ENCODE measurements around the gene SPRR2A.
A peak's percentile ranks its signal among the peaks of the same experiment; 100 is the strongest.

- TF ChIP-seq CTCF (IDR thresholded peaks at IDR 0.05) = no peak
- no peak for TF ChIP-seq POLR2A (IDR thresholded peaks at IDR 0.05)
- TF ChIP-seq POLR2AphosphoS5 (IDR thresholded peaks at IDR 0.05; ENCODE audit: insufficient read depth in 1 of 2, low read depth in 1 of 2) = peak in 1 of 2 donors; percentile 79
Measured at GRCh38 chr1:153100245-153100644, 42.9 kb upstream of the SPRR2A start.
